Skin epidermis (tissue), 12 donors: ENCODE results near the gene LRRC8A.
A peak's percentile ranks its signal among the peaks of the same experiment; 100 is the strongest.

Experiments
- H3K27ac ChIP-seq, 21 experiments: fragments of 200-600 bp; sonication (generic) in 11 of 21; one replicate each; pipeline ENCODE4 v1.5.0; 2020; ENCODE audit warnings: mild to moderate bottlenecking in 3 of 21, inconsistent platforms in 2 of 21, moderate library complexity in 2 of 21
- H3K4me3 ChIP-seq, 7 experiments: fragments of 200-600 bp; sonication (generic) in 2 of 7; one replicate each; pipeline ENCODE4 v1.5.0; 2020; ENCODE audit warnings: inconsistent platforms in 2 of 7, mild to moderate bottlenecking in 2 of 7, moderate library complexity in 1 of 7

The LRRC8A gene

GRCh38 chr9:128916745-128917144 lies 34.8 kb downstream of the LRRC8A start:
- no peak overlapping the region for H3K4me3 ChIP-seq
- peak overlapping the region in 19 of 21 experiments; percentile 1 to 84 (median 76) for H3K27ac ChIP-seq

GRCh38 chr9:128917151-128917849 lies 35.4 kb downstream of the LRRC8A start:
- Histone ChIP-seq H3K4me3 (no peak overlapping the region), H3K27ac (peak overlapping the region in 19 of 21 experiments; percentile 1 to 84 (median 76))

GRCh38 chr9:128918921-128919320 lies 37.0 kb downstream of the LRRC8A start:
- Histone ChIP-seq H3K27ac (peak overlapping the region in 8 of 21 experiments; percentile 9 to 85 (median 56)), H3K4me3 (no peak overlapping the region)

- Histone ChIP-seq H3K27ac (peak overlapping the region in 11 of 21 experiments; percentile 9 to 85 (median 57)), H3K4me3 (no peak overlapping the region)
Observed at GRCh38 chr9:128919402-128920089, 37.6 kb downstream of the LRRC8A start.

- H3K4me3 ChIP-seq = peak within 1 kb of the TSS in 4 of 7 experiments; percentile 12 to 57 (median 40)
Observed at GRCh38 chr9:128920381-128921058, 38.6 kb downstream of the LRRC8A start, which contains the start of gene PHYHD1. Gene PHYHD1, plus strand, starts transcription at chr9:128920982. Its CDS starts 1,342 bp downstream, at chr9:128922324.

GRCh38 chr9:128921881-128922763 lies 40.2 kb downstream of the LRRC8A start:
- H3K4me3 ChIP-seq = peak overlapping the region; percentile 12 to 57 (median 39)
- H3K27ac ChIP-seq = peak overlapping the region in 20 of 21 experiments; percentile 25 to 88 (median 79)

More at GRCh38 chr9:128920381-128921058, 38.6 kb downstream of the LRRC8A start, which contains the start of gene PHYHD1:
- H3K27ac ChIP-seq = peak within 1 kb of the TSS in 17 of 21 experiments; percentile 6 to 88 (median 82)

- H3K27ac ChIP-seq = no peak overlapping the region
Observed at GRCh38 chr9:128923493-128923883, 41.6 kb downstream of the LRRC8A start.

GRCh38 chr9:128927731-128928411 lies 45.9 kb downstream of the LRRC8A start:
- H3K27ac ChIP-seq = peak overlapping the region in 2 of 21 experiments; percentile 28 to 43
- no peak overlapping the region for H3K4me3 ChIP-seq

More at GRCh38 chr9:128923493-128923883, 41.6 kb downstream of the LRRC8A start:
- H3K4me3 ChIP-seq = no peak overlapping the region

- H3K27ac ChIP-seq = no peak overlapping the region
Observed at GRCh38 chr9:128928624-128929023, 46.7 kb downstream of the LRRC8A start.

GRCh38 chr9:128929560-128929959 lies 47.6 kb downstream of the LRRC8A start:
- Histone ChIP-seq H3K4me3 (no peak overlapping the region), H3K27ac (no peak overlapping the region)

More at GRCh38 chr9:128928624-128929023, 46.7 kb downstream of the LRRC8A start:
- H3K4me3 ChIP-seq = no peak overlapping the region

- H3K4me3 ChIP-seq = no peak overlapping the region
- H3K27ac ChIP-seq = no peak overlapping the region
Observed at GRCh38 chr9:128933731-128934130, 51.8 kb downstream of the LRRC8A start.

GRCh38 chr9:128936171-128936865 lies 54.4 kb downstream of the LRRC8A start:
- H3K4me3 ChIP-seq = no peak overlapping the region
- no peak overlapping the region for H3K27ac ChIP-seq

- peak overlapping the region in 3 of 21 experiments; percentile 10 to 49 (median 42) for H3K27ac ChIP-seq
- H3K4me3 ChIP-seq = no peak overlapping the region
Observed at GRCh38 chr9:128937310-128938165, 55.6 kb downstream of the LRRC8A start.

- no peak overlapping the region for H3K4me3 ChIP-seq
Observed at GRCh38 chr9:128940271-128940921, 58.5 kb downstream of the LRRC8A start.

GRCh38 chr9:128940946-128941755 lies 59.2 kb downstream of the LRRC8A start:
- Histone ChIP-seq H3K27ac (peak overlapping the region in 11 of 21 experiments; percentile 1 to 58 (median 33)), H3K4me3 (no peak overlapping the region)

More at GRCh38 chr9:128940271-128940921, 58.5 kb downstream of the LRRC8A start:
- H3K27ac ChIP-seq = peak overlapping the region in 6 of 21 experiments; percentile 4 to 50 (median 34)
